Smooth muscle cell (in vitro differentiated cells): Measurements from ENCODE around the gene DHX38. TPM values are rescaled to one million over a fixed set of nuclear protein-coding genes. Genes with fewer than 3 reads are reported as not detected.

Experiments
- DNase-seq: peaks from one replicate; lab custom pipeline; 2025; ENCODE audit not compliant: unreplicated experiment; lab: John Stamatoyannopoulos, UW
- H2AFZ ChIP-seq: fragments of 200-600 bp; sonication (generic); 2 replicates; pipeline ENCODE4 v1.6.0; 2016; ENCODE audit warnings: antibody characterized with exemption, low read depth, mild to moderate bottlenecking
- H3F3A ChIP-seq: fragments of 200-600 bp; sonication (generic); 2 replicates; pipeline ENCODE4 v1.6.0; 2017; ENCODE audit warnings: antibody characterized with exemption, low read depth
- H3K27ac ChIP-seq: fragments of 200-600 bp; sonication (generic); 2 replicates; pipeline ENCODE4 v1.5.1; 2016; ENCODE audit warnings: low read depth, mild to moderate bottlenecking
- H3K27me3 ChIP-seq: fragments of 200-600 bp; sonication (generic); 2 replicates; pipeline ENCODE4 v1.6.1; 2016; ENCODE audit warnings: low read depth, mild to moderate bottlenecking
- H3K36me3 ChIP-seq: fragments of 200-600 bp; sonication (generic); 2 replicates; pipeline ENCODE4 v1.5.1; 2016; ENCODE audit warnings: low read depth
- H3K4me1 ChIP-seq: fragments of 200-600 bp; sonication (generic); 2 replicates; pipeline ENCODE4 v1.5.1; 2016; ENCODE audit warnings: low read depth
- H3K4me2 ChIP-seq: fragments of 200-600 bp; sonication (generic); 2 replicates; pipeline ENCODE4 v1.6.0; 2016; ENCODE audit warnings: mild to moderate bottlenecking
- H3K4me3 ChIP-seq: fragments of 200-600 bp; sonication (generic); 2 replicates; pipeline ENCODE4 v1.5.1; 2016; ENCODE audit warnings: mild to moderate bottlenecking
- H3K79me2 ChIP-seq: fragments of 200-600 bp; sonication (generic); 2 replicates; pipeline ENCODE4 v1.6.0; 2016; ENCODE audit warnings: low read depth, mild to moderate bottlenecking
- H3K9ac ChIP-seq: fragments of 200-600 bp; sonication (generic); 2 replicates; pipeline ENCODE4 v1.6.0; 2016; ENCODE audit warnings: low read depth
- H3K9me3 ChIP-seq: fragments of 200-600 bp; sonication (generic); replicated peaks from 2 replicates; pipeline ENCODE4 v1.5.1; 2016; ENCODE audit warnings: low read depth
- H4K20me1 ChIP-seq: fragments of 200-600 bp; sonication (generic); 2 replicates; pipeline ENCODE4 v1.6.0; 2016; ENCODE audit warnings: low read depth
- WGBS: methylation state at CpG from one replicate; pipeline ENCODE4 v1.1.7; 2016; ENCODE audit warnings: low lambda C conversion rate; 5-methylcytosine and 5-hydroxymethylcytosine counted together
- polyA plus RNA-seq: library from polyadenylated mRNA; unstranded; fragments of >200 nt; fragmentation: Nextera tagmentation; extraction: Ambion mirVana; gene quantifications from 2 replicates; pipeline ENCODE4 v1.2.1, GENCODE V29; 2016
- total RNA-seq: library from RNA; depleted of rRNA; stranded (reverse); fragments of >200 nt; gene quantifications from 2 replicates; pipeline ENCODE4 v1.2.3, GENCODE V29; 2014
- TF ChIP-seq, protein P1 (sequence below): fragments of 200-600 bp; sonication (generic); IDR thresholded peaks from 2 replicates; pipeline ENCODE4 v1.5.1; 2017; ENCODE audit warnings: borderline replicate concordance, mild to moderate bottlenecking, antibody characterized with exemption; ENCODE audit not compliant: insufficient read depth, poor library complexity, severe bottlenecking

The DHX38 gene
- total and polyA plus RNA-seq, 2 experiments from 2014 or later = 30.8 to 45.4 TPM

GRCh38 chr16:72124761-72125634 lies 31.4 kb downstream of the DHX38 start:
- H3K9ac ChIP-seq = no peak overlapping the region
- no peaks in the 10 kb centered on the region for H3K27me3 ChIP-seq
- H3K79me2 ChIP-seq = no peaks in the 10 kb centered on the region
- H3K4me1 ChIP-seq = peaks cover 5% of the 10 kb centered on the region
- H3K4me2 ChIP-seq = no peak overlapping the region
- no peak overlapping the region for H2AFZ ChIP-seq
- H3K27ac ChIP-seq = no peak overlapping the region
- TF ChIP-seq, protein P1, sequence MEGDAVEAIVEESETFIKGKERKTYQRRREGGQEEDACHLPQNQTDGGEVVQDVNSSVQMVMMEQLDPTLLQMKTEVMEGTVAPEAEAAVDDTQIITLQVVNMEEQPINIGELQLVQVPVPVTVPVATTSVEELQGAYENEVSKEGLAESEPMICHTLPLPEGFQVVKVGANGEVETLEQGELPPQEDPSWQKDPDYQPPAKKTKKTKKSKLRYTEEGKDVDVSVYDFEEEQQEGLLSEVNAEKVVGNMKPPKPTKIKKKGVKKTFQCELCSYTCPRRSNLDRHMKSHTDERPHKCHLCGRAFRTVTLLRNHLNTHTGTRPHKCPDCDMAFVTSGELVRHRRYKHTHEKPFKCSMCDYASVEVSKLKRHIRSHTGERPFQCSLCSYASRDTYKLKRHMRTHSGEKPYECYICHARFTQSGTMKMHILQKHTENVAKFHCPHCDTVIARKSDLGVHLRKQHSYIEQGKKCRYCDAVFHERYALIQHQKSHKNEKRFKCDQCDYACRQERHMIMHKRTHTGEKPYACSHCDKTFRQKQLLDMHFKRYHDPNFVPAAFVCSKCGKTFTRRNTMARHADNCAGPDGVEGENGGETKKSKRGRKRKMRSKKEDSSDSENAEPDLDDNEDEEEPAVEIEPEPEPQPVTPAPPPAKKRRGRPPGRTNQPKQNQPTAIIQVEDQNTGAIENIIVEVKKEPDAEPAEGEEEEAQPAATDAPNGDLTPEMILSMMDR = peak; percentile 82
- no peaks in the 10 kb centered on the region for H4K20me1 ChIP-seq
- no peak overlapping the region for H3K4me3 ChIP-seq
- peak; percentile 16 for DNase-seq
- H3K36me3 ChIP-seq = no peaks in the 10 kb centered on the region
- H3F3A ChIP-seq = no peaks in the 10 kb centered on the region
- 49% methylated on average over 13 of the region's 13 CpGs for WGBS
- no peaks in the 10 kb centered on the region for H3K9me3 ChIP-seq

DNA sequence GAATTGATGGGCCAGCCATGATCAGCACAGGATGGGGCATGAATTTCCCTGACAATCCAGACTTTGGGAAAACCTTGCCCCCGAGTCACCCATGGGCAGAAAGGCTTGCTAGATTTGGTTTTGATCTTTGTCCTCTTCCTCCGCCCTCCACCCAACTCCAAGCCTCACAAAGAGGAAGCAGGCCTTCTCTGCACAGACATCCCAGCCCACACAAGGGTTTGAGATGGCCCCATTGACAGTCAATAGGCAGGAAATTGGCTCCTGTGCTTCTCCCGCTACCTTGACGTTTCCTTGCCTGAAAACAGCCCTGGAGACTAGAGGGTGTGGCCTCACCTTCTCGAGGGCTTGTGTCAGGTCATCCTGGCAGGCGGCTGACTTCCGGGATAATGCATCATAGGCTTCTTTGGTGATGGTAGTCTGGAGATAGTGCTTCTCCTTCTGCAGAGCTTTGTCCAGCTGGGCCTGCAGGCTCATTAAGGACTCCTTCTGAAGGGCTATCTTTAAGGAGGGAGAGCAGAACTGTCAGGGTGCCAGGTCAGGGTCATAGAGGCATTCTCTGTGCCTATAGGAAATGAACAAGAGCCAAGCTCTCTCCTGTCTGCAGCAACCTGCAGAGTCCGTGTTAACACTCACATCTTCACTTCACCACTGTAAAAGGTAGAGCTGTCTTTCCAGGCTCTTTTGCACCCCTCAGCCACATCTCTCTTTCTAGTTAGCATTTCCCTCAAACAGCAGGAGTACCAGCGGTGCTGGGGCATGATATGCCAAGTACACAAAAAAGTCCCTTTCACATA lies 32.2 kb downstream of the DHX38 start:
- 89% methylated on average over 9 of the region's 9 CpGs for WGBS
- Histone ChIP-seq H3K9me3 (no peaks in the 10 kb centered on the region), H2AFZ (no peak overlapping the region), H3K9ac (no peak overlapping the region), H3K4me2 (no peak overlapping the region), H3F3A (no peaks in the 10 kb centered on the region), H3K4me1 (peaks cover 5% of the 10 kb centered on the region), H3K27ac (no peak overlapping the region), H3K36me3 (no peaks in the 10 kb centered on the region), H4K20me1 (no peaks in the 10 kb centered on the region), H3K4me3 (no peak overlapping the region), H3K27me3 (no peaks in the 10 kb centered on the region), H3K79me2 (no peaks in the 10 kb centered on the region)
- TF ChIP-seq, protein P1 = no peak
- DNase-seq = no peak

GRCh38 chr16:72126429-72126765 lies 32.8 kb downstream of the DHX38 start:
- WGBS = 79% methylated on average over 2 of the region's 2 CpGs
- TF ChIP-seq, protein P1 = no peak
- no peak for DNase-seq

More at GRCh38 chr16:72126429-72126765, 32.8 kb downstream of the DHX38 start:
- no peaks in the 10 kb centered on the region for H3K36me3 ChIP-seq
- H3K4me1 ChIP-seq = peaks cover 5% of the 10 kb centered on the region
- no peak overlapping the region for H2AFZ ChIP-seq
- no peaks in the 10 kb centered on the region for H3K27me3 ChIP-seq
- H3K4me3 ChIP-seq = no peak overlapping the region
- H3K4me2 ChIP-seq = no peak overlapping the region
- no peaks in the 10 kb centered on the region for H4K20me1 ChIP-seq
- H3K27ac ChIP-seq = no peak overlapping the region
- no peaks in the 10 kb centered on the region for H3F3A ChIP-seq
- no peaks in the 10 kb centered on the region for H3K79me2 ChIP-seq
- H3K9ac ChIP-seq = no peak overlapping the region
- H3K9me3 ChIP-seq = no peaks in the 10 kb centered on the region
